NOMO-1 (cell line): ENCODE results near the gene SERPINE3.

ENCODE experiments used
- DNase-seq, 2 experiments: peaks; one replicate each; lab custom pipeline; 2025; ENCODE audit not compliant: unreplicated experiment in 2 of 2; lab: John Stamatoyannopoulos, UW

SERPINE3 gene

GRCh38 chr13:51339354-51339753, at the start of gene SERPINE3:
TSS of gene SERPINE3 (plus strand) at chr13:51339691. CDS start at chr13:51341092, 1,401 bp downstream.
- DNase-seq, result no peak

- DNase-seq, result no peak
Measured at GRCh38 chr13:51291341-51291740, 48.1 kb upstream of the SERPINE3 start.

DNA sequence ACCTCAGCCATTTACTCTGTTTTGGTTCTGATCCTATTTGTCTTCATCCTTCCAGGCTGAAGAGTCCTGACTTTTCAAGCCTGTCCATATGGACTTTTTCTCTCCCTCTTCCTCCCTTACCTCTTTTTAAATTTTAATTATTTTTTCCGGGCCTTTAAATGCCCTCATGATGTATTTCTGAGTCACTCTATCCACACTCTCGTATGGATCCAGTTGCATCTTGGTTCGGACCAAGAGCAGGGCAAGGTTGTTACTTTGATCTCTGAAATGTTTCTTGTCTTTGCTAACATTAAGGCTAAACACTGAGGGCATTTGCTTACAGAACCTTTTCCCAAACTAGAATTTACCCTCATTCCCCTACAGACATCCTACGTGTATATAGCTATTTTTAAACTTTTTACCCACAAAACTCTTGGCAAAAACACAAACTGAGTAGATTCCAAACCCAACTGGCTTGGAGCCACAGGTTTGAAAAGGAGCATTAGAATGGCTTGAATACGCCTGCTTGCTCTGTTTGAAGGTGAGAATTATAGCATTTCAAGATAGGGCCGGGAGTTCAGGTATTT, 47.4 kb upstream of the SERPINE3 start:
- DNase-seq, result no peak

DNA sequence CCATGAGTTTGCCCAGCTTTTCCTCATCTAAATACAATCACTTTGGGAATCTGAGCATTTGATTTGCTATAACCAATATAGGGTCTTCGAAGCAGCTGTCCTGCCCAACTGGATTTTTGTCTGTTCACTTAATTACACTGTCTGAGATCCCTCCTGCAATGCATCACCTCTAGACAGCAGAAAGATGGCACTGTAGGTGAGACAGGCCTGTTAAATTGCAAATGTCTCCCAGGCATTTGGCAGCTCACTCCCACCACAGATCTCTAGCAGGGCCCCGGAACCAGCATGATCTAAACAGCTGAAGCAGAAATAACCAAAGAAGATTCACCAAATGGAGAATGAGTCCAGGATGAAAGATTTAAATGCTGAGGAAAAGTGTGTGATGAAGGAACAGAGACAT, 41.9 kb upstream of the SERPINE3 start:
- no peak for DNase-seq

GRCh38 chr13:51298812-51299211, 40.7 kb upstream of the SERPINE3 start:
- DNase-seq, result no peak

GRCh38 chr13:51303063-51303552, 36.4 kb upstream of the SERPINE3 start:
- no peak for DNase-seq

DNA sequence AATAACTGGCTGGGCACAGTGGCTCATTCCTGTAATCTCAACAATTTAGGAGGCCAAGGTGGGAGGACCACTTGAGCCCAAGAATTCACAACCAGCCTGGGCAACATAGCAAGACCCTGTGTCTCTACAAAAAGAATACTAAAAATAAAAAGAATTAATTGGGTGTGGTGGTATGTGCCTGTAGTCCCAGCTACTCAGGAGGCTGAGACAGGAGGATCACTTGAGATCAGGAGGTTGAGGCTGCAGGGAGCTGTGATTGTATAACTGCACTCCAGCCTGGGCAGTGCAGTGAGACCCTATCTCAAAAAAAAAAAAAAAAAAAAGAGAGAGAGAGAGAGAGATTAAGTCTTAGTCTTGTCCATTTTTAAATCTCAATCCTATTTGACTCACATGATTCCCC, 35.6 kb upstream of the SERPINE3 start:
- no peak for DNase-seq

DNA sequence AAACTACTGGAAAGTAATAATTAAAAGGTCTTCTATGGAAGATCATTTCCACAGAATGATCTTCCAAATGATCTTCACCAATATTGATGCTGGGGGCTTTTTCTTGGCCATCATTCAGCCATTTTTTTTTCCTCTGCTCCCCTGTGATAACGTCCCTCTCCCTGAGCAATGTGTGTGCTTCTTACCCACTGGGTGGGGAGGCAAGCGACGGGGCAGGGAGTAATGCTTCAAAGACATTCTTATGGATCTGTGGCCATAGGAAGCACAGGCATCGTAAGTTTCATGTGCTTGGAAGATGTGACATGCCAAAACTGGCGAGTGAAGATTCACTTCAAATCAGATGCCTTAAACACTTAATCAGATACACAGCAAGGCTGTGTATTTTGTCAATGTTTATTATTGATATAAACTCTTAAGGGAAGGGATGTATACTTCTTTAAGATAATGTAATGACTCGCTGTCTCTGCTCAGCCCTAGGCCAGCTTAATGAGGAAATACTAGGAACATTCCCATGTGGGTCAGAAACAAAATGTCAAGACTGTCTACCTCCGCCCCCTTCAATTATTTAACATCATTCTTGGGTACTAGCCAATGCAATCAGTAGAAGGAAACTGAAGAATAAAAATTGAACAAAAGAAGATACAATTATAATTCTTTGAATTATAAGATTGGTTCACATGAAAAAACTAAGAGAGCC, 34.1 kb upstream of the SERPINE3 start:
- DNase-seq, result no peak

- DNase-seq, result no peak
Measured at GRCh38 chr13:51308781-51309180, 30.7 kb upstream of the SERPINE3 start.

GRCh38 chr13:51311231-51311630, 28.3 kb upstream of the SERPINE3 start:
- DNase-seq, result no peak

DNA sequence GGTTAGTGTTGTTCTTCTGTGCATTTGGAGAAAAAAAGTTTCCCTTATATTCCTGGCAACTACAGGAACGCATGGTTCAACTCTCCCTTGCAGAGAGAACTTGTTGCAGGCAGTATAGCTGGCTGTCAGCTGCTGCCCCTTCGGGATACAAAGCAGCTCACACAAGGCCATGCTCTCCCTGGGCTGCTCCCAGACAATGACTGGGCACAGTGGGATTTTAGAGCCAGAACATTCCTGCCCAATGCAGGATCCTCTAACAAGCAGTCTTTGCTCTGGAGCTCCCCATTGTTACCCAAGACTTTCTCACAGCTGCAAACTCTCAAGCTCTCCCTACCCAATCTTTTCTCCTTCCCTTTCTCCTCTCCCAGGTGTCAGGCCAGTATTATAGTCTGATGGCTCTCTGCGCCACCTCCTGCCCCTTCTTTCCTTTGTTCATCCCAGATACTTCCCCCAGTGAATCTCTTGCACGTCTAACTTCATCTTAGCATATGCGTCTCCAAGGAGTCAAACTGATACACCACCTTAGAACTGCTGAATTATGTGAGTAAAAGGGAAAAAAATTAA, 27.5 kb upstream of the SERPINE3 start:
- DNase-seq, result no peak

GRCh38 chr13:51313619-51314018, 25.9 kb upstream of the SERPINE3 start:
- no peak for DNase-seq

DNA sequence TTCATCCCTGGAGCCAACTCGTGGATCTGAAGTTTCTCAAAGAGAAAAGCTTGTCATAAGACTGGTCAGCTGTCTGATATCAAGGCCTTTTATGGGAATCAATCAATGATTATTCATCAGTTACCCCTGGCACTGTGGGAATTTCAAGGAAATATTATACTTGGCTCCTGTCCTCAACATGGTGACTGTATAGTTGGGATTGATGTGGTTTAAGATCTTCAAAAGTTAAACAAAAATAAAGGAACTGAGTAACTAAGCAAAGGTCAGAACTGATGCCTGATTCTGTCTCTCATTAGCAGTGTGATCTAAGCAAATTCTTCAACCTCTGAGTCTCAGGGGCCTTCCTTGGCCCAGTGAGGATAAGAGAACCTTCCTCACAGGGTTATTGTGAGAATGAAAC, 22.2 kb upstream of the SERPINE3 start:
- DNase-seq, result no peak

DNA sequence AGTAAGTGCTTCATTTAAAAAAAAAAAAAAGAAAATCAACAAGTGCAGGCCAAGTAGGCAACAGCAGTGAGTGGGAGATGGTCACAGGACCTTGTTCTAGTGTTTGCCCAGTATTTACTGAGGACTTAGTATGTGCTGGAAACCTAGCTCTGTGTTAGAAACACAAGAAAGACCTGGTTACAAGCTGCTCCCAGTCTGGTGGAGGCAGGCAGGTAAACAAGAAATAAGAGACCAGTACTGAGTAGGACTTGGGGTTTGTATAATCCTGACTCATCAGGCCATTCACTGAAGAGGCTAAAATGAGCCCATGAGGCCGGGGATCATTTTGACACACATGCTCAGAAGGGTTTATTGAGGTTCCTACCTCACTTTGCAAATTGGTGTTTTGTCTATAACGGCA, 21.5 kb upstream of the SERPINE3 start:
- DNase-seq, result no peak

- no peak for DNase-seq
Measured at GRCh38 chr13:51318876-51319275, 20.6 kb upstream of the SERPINE3 start.

DNA sequence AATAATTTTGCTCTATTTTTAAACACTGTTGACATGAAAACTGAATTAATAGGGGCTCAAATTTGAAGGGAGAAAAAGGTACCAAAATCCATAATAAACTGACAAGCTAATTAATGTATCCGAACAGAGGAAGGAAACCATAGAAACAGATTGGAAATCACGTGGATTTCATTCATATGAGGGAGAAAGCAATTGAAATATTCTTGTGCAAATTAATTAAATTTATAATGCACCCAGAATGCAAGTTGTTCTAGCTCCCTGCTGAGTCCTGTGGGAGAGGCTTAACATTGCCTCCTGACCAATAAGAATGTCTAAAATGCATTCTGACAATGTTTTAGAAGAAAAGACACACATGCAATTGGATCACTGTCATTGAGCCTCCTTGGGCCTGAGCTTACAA, 17.7 kb upstream of the SERPINE3 start:
- DNase-seq, result no peak

- no peak for DNase-seq
Measured at GRCh38 chr13:51322826-51323225, 16.7 kb upstream of the SERPINE3 start.

DNA sequence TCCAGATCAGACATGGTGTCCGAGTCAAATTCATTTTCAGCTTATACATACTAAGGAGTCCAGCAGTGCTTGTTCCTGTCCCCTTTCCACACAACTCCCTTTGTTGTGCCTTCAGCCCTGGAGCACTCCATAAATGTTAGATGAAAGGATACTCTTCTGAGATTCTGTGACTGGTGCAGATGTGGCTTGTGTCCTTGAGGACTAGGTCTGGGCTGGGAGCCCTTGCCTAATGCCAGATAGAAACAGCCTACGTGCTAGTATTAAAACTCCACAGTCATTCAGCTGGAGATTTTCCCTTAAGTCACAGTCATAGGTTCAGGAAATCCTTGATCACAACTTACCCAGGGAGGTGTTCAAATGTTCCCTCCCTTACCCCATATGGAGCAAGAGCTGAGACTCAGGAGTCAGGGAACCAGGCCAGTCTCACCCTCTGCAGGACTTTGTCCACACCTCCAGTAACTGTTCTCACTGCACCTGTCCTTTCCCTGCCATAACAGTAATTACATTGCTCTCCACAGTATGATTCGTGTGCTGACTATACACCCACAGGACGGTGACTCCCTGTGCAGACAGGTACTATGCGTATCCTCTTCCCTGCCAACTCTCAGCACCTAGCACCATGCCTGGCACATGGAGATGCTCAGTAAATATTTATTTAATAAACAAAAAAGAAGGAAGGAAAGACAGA, 15.5 kb upstream of the SERPINE3 start:
- no peak for DNase-seq

GRCh38 chr13:51324714-51325420, 14.6 kb upstream of the SERPINE3 start:
- DNase-seq, result no peak

DNA sequence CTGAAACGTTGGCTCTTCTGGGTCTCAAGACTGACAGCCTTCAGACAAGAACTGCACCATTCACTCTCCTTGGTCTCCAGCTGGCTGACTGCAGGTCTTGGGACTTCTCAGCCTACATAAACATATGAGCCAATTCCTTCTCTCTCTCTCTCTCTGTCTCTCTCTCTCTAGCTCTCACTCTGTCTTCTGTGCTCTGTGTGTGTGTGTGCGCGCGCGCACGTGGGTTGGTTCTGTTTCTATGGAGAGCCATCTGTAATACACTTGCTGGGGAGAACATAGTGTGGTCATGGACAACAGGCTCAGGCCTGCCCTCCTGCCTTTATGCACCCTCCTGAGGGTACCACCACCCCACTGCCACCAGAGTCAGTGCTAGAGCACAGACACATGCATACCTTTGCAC, 13.7 kb upstream of the SERPINE3 start:
- DNase-seq, result no peak

DNA sequence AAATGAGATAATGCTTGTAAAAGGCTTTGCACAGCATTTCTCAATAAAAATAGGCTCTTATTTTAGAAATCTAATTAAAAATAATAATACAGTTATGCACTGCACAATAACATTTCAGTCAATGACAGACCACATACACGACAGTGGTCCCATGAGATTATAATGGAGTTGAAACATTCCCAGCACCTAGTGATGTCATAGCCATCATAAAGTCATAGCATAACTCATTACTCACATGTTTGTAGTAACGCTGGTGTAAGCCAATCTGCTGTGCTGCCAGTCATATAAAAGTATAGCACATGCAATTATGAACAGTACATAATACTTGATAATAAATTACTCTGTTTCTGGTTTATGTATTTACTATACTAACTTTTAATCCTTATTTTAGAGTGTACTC, 12.7 kb upstream of the SERPINE3 start:
- no peak for DNase-seq
